A549 (cell line): ENCODE measurements around the gene EIF4B. TPM values are rescaled to one million over a fixed set of nuclear protein-coding genes. Genes with fewer than 3 reads are reported as not detected.
"Not testable (repeated sequence)": the region's sequence is repeated elsewhere in the genome, so short reads cannot be mapped to it uniquely, and the experiment has no call there.

ENCODE experiments used
- ATAC-seq, 2 experiments: fragments of 200-7000 bp in 1 of 2; fragments of >200 bp in 1 of 2; cut with Nextera tagmentation in 1 of 2; cut with Tn5 transposase in 1 of 2; 3 replicates each; pipeline versions ENCODE4 v1.8.0 to v1.9.1; 2018 to 2020; ENCODE audit warnings: mild to moderate bottlenecking in 1 of 2, moderate library complexity in 1 of 2
- CTCF ChIA-PET: fragments of 300-600 bp; sonication (Branson Sonifier 250); formaldehyde crosslinking; extraction: SDS; loops from one replicate; lab custom pipeline; 2021; ENCODE audit warnings: antibody characterized with exemption, inconsistent platforms; lab: Yijun Ruan, JAX
- POLR2A ChIA-PET: fragments of 350-600 bp; formaldehyde crosslinking; extraction: SDS; loops from one replicate; lab custom pipeline; 2021; ENCODE audit warnings: antibody characterized with exemption, inconsistent platforms; lab: Yijun Ruan, JAX
- DNase-seq, 2 experiments: peaks; one replicate each; pipeline versions ENCODE4 v3.0.0 to v3.0.0-alpha.2; 2011 to 2016; ENCODE audit warnings: low read depth in 1 of 2, low spot score in 1 of 2
- FAIRE-seq: peaks from 2 replicates; lab custom pipeline; 2011; peaks lifted over from hg19 to GRCh38; lab: Jason Lieb, UNC
- H3K27ac ChIP-seq, 2 experiments: fragments of >200 bp; sonication (Bioruptor Twin); formaldehyde crosslinking; 3 replicates each; pipeline ENCODE4 v1.5.1; 2016 to 2017
- H3K4me1 ChIP-seq: fragments of >200 bp; sonication (Bioruptor Twin); formaldehyde crosslinking; 3 replicates; pipeline ENCODE4 v1.6.1; 2016
- H3K4me2 ChIP-seq: fragments of >200 bp; sonication (Bioruptor Twin); formaldehyde crosslinking; 3 replicates; pipeline ENCODE4 v1.6.1; 2016
- H3K4me3 ChIP-seq: fragments of >200 bp; sonication (Bioruptor Twin); formaldehyde crosslinking; 3 replicates; pipeline ENCODE4 v1.5.1; 2016
- H3K9me3 ChIP-seq: fragments of >200 bp; sonication (Bioruptor Twin); formaldehyde crosslinking; 3 replicates; pipeline ENCODE4 v1.6.1; 2016
- BHLHE40 ChIP-seq: IDR thresholded peaks from 2 replicates; pipeline ENCODE4 v1.6.1; 2012; ENCODE audit warnings: low read depth, low read length, inconsistent platforms
- CBX2 ChIP-seq: fragments of 200-600 bp; sonication (generic); IDR thresholded peaks from 2 replicates; pipeline ENCODE4 v1.6.1; 2016; ENCODE audit warnings: low read depth, mild to moderate bottlenecking, borderline replicate concordance
- CEBPB ChIP-seq, 2 experiments: fragments of >200 bp in 1 of 2; sonication (Bioruptor Twin) in 1 of 2; formaldehyde crosslinking in 1 of 2; IDR thresholded peaks; 2 replicates each; pipeline ENCODE4 v1.6.1; 2012 to 2016
- CHD4 ChIP-seq: fragments of 200-600 bp; sonication (generic); IDR thresholded peaks from 2 replicates; pipeline ENCODE4 v1.6.1; 2016; ENCODE audit warnings: antibody characterized with exemption, mild to moderate bottlenecking, borderline replicate concordance
- FOSL2 ChIP-seq, 2 experiments: fragments of 450-650 bp in 1 of 2; fragments of >200 bp in 1 of 2; sonication (Bioruptor Twin) in 1 of 2; formaldehyde crosslinking; IDR thresholded peaks; 2 replicates each; pipeline versions ENCODE4 v1.5.0 to v1.6.1; 2016 to 2020; ENCODE audit warnings: mild to moderate bottlenecking in 1 of 2, moderate library complexity in 1 of 2
- HEYL ChIP-seq: fragments of 250-450 bp; sonication (Bioruptor Pico); IDR thresholded peaks from 2 replicates; pipeline ENCODE4 v1.8.0; 2021; ENCODE audit warnings: mild to moderate bottlenecking, moderate library complexity
- JUNB ChIP-seq: fragments of >200 bp; sonication (Bioruptor Twin); formaldehyde crosslinking; IDR thresholded peaks from 2 replicates; pipeline ENCODE4 v1.6.1; 2016
- KDM1A ChIP-seq: fragments of 200-600 bp; sonication (generic); IDR thresholded peaks from 2 replicates; pipeline ENCODE4 v1.6.1; 2016; ENCODE audit warnings: low read depth, mild to moderate bottlenecking
- MAFK ChIP-seq: fragments of 450-650 bp; IDR thresholded peaks from 2 replicates; pipeline ENCODE4 v1.6.1; 2014; ENCODE audit not compliant: partially characterized antibody
- POLR2AphosphoS2 ChIP-seq: conservative IDR thresholded peaks from 2 replicates; pipeline ENCODE4 v1.6.1; 2012; ENCODE audit warnings: low read length, improper control_type of control experiment, inconsistent platforms
- RAD21 ChIP-seq, 2 experiments: fragments of >200 bp in 1 of 2; sonication (Bioruptor Twin) in 1 of 2; formaldehyde crosslinking in 1 of 2; IDR thresholded peaks in 1 of 2; conservative IDR thresholded peaks in 1 of 2; 2 replicates in 1 of 2; 3 replicates in 1 of 2; pipeline ENCODE4 v1.6.1; 2012 to 2018; ENCODE audit warnings: inconsistent platforms in 1 of 2
- TFCP2L1 ChIP-seq: fragments of 250-450 bp; sonication (Bioruptor Pico); IDR thresholded peaks from 2 replicates; pipeline ENCODE4 v1.5.0; 2021; ENCODE audit warnings: mild to moderate bottlenecking
- ZFP36 ChIP-seq: fragments of 450-650 bp; IDR thresholded peaks from 2 replicates; pipeline ENCODE4 v1.6.1; 2014; ENCODE audit warnings: borderline replicate concordance; ENCODE audit not compliant: partially characterized antibody
- WGBS: methylation state at CpG from one replicate; pipeline ENCODE4 v1.1.6; 2017; ENCODE audit errors: missing lambda C conversion rate; 5-methylcytosine and 5-hydroxymethylcytosine counted together
- polyA plus RNA-seq, 4 experiments: library from polyadenylated mRNA; depleted of rRNA in 3 of 4; stranded (reverse); fragments of >200 nt; fragmentation: RNase III in 1 of 4; extraction: RNeasy Plus Mini Kit Qiagen cat#74134 plus additional on column Dnase treatment in 1 of 4; gene quantifications; 2 replicates in 3 of 4; 3 replicates in 1 of 4; pipeline ENCODE4 v1.2.3, GENCODE V29; 2011 to 2017
- TF ChIP-seq, protein P1 (sequence below): fragments of >200 bp; sonication (Bioruptor Twin); formaldehyde crosslinking; IDR thresholded peaks from 3 replicates; pipeline ENCODE4 v1.5.1; 2016
- TF ChIP-seq, protein P2 (sequence below): IDR thresholded peaks from 2 replicates; pipeline ENCODE4 v1.6.1; 2012; ENCODE audit warnings: low read depth, borderline replicate concordance
- TF ChIP-seq, protein P3 (sequence below): IDR thresholded peaks from 2 replicates; pipeline ENCODE4 v1.6.1; 2012

Gene EIF4B
- polyA plus RNA-seq, 2 of the 4 experiments (the other 2 are of a cell fraction): 377 to 650 TPM

DNA sequence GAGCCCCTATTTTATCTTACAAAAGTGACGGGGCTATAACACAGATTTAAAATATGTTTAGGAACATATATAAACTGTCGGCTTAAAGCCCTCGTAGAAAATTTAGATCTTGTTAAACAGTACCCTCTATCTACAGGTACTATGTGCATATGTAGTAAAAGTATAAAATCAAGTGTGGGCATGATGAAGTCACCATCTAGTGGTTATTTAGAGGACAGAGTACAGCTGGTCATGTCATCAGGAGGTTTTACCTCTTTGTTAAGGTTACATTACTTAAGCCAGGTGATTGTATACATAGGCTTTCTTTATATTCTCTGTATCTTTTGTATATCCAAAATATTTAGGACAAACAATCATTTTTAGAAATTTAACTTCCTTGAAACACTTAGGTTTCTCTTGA is 25.4 kb downstream of the EIF4B start:
- DNase-seq (no peak), ATAC-seq (peak; percentile 66 to 77; a peak in 5 of 6 replicates), FAIRE-seq (no peak)
- Histone ChIP-seq H3K4me3 (no peak overlapping the region), H3K4me2 (no peak overlapping the region), H3K27ac (no peak overlapping the region), H3K4me1 (no peaks in the 10 kb centered on the region), H3K9me3 (no peaks in the 10 kb centered on the region)
- TF ChIP-seq KDM1A (no peak), CHD4 (no peak), RAD21 (conservative IDR thresholded peaks at IDR 0.05 in 1 of 2, IDR thresholded peaks at IDR 0.05 in 1 of 2) (peak in 1 of 2 experiments; percentile 19; a peak in 1 of 5 replicates), FOSL2 (IDR thresholded peaks at IDR 0.05) (no peak), FOSL2 (CRISPR knock-in tag; IDR thresholded peaks at IDR 0.05) (no peak)
- TF ChIP-seq, protein P1, sequence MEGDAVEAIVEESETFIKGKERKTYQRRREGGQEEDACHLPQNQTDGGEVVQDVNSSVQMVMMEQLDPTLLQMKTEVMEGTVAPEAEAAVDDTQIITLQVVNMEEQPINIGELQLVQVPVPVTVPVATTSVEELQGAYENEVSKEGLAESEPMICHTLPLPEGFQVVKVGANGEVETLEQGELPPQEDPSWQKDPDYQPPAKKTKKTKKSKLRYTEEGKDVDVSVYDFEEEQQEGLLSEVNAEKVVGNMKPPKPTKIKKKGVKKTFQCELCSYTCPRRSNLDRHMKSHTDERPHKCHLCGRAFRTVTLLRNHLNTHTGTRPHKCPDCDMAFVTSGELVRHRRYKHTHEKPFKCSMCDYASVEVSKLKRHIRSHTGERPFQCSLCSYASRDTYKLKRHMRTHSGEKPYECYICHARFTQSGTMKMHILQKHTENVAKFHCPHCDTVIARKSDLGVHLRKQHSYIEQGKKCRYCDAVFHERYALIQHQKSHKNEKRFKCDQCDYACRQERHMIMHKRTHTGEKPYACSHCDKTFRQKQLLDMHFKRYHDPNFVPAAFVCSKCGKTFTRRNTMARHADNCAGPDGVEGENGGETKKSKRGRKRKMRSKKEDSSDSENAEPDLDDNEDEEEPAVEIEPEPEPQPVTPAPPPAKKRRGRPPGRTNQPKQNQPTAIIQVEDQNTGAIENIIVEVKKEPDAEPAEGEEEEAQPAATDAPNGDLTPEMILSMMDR: peak; percentile 26; the same call in 2 of the 3 replicates
- TF ChIP-seq, protein P2, sequence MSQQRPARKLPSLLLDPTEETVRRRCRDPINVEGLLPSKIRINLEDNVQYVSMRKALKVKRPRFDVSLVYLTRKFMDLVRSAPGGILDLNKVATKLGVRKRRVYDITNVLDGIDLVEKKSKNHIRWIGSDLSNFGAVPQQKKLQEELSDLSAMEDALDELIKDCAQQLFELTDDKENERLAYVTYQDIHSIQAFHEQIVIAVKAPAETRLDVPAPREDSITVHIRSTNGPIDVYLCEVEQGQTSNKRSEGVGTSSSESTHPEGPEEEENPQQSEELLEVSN: no peak
- ChIA-PET CTCF (interaction anchor here (0.6 to 2.9 kb wide), 9 partner anchors 8 to 237 kb away, joined by 3 to 11 read pairs (median 5); no protein-coding TSS in a partner anchor), POLR2A (interaction anchor here (1.2 kb wide), 1 partner anchor 26 kb away, joined by 3 read pairs; the partner anchor contains the start of gene EIF4B)
- WGBS: 60% methylated on average over 3 of the region's 3 CpGs

DNA sequence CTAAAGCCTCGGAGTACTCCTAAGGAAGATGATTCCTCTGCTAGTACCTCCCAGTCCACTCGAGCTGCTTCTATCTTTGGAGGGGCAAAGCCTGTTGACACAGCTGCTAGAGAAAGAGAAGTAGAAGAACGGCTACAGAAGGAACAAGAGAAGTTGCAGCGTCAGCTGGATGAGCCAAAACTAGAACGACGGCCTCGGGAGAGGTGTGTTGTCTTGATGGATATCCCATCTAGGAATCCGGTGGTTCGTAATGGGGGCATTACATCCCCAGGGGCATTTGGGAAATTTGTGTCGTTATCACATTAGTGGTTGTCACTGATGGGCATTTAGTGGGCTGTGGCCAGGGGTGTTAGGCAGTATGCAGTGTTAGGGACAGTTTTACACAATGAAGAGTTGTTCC is 27.6 kb downstream of the EIF4B start:
- H3K4me3 ChIP-seq, FAIRE-seq, DNase-seq, H3K27ac ChIP-seq, H3K4me1 ChIP-seq, ATAC-seq, H3K4me2 ChIP-seq, POLR2A ChIA-PET, H3K9me3 ChIP-seq: not testable (repeated sequence)
- CTCF ChIA-PET: interaction anchor here (0.7 to 7.9 kb wide), 8 partner anchors 9 to 126 kb away, joined by 3 to 70 read pairs (median 6); no protein-coding TSS in a partner anchor
- 90% methylated on average over 10 of the region's 10 CpGs for WGBS

DNA sequence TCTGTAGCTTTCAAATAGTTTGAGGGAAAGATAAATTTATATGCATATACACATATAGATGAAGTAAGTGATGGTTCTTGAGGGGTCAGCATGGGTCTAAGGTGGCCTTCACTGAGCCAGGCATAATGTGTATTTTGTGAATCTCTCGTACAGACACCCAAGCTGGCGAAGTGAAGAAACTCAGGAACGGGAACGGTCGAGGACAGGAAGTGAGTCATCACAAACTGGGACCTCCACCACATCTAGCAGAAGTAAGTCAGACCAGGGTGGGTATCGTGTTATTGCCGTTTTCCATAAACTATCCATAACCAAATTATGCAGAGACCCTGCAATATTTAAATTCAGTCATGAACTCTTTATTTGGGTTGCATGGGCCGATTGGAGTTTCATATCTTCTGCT is 28.2 kb downstream of the EIF4B start:
- H3K27ac ChIP-seq: no peak overlapping the region

DNA sequence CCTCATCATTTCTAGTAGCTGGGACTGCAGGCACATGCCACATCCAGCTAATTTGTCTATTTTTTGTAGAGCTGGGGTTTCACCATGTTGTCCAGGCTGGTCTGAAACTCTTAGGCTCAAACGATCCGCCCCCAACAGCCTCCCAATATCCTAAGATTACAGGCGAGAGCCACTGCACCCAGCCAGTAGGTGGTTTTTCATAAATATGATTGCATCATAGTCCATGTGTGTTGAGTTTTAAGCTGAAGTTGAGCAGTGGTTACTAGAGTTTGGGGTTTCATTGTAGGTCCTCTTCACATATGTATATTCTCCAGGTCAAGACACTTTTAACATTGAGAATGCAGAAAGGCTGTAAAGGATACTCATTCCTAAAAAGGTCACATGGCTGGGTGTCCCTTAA is 30.5 kb downstream of the EIF4B start:
- Histone ChIP-seq H3K4me2 (no peak overlapping the region), H3K27ac (no peak overlapping the region), H3K9me3 (no peaks in the 10 kb centered on the region), H3K4me3 (no peak overlapping the region), H3K4me1 (0 out of 3 replicates have a peak, but pooled peaks cover 7% of the 10 kb centered on the region)
- POLR2A ChIA-PET: interaction anchor here (0.6 kb wide), 1 partner anchor 42 kb away, joined by 3 read pairs; the partner anchor contains the start of gene SPRYD3
- DNase-seq: no peak
- 95% methylated on average over 3 of the region's 3 CpGs for WGBS
- no peak for ATAC-seq
- TF ChIP-seq CBX2 (no peak), CEBPB (IDR thresholded peaks at IDR 0.05) (peak in 1 of 2 experiments; percentile 52; a peak in 1 of 4 replicates), MAFK (no peak)
- CTCF ChIA-PET: interaction anchor here (0.5 to 7.9 kb wide), 9 partner anchors 11 to 161 kb away, joined by 3 to 70 read pairs (median 3); no protein-coding TSS in a partner anchor
- FAIRE-seq: no peak

More for the DNA sequence above, 28.2 kb downstream of the EIF4B start:
- FAIRE-seq (no peak), DNase-seq (no peak), ATAC-seq (no peak)
- WGBS: 85% methylated on average over 8 of the region's 8 CpGs
- Histone ChIP-seq H3K9me3 (no peaks in the 10 kb centered on the region), H3K4me3 (no peak overlapping the region), H3K4me1 (0 out of 3 replicates have a peak, but pooled peaks cover 4% of the 10 kb centered on the region), H3K4me2 (no peak overlapping the region)
- CTCF ChIA-PET: interaction anchor here (0.7 to 7.9 kb wide), 6 partner anchors 9 to 125 kb away, joined by 3 to 70 read pairs (median 6); no protein-coding TSS in a partner anchor
- POLR2A ChIA-PET: no interaction called here
- TF ChIP-seq HEYL (no peak), FOSL2 (IDR thresholded peaks at IDR 0.05) (no peak), FOSL2 (CRISPR knock-in tag; IDR thresholded peaks at IDR 0.05) (peak; percentile 37; the same call in 1 of the 2 replicates)

DNA sequence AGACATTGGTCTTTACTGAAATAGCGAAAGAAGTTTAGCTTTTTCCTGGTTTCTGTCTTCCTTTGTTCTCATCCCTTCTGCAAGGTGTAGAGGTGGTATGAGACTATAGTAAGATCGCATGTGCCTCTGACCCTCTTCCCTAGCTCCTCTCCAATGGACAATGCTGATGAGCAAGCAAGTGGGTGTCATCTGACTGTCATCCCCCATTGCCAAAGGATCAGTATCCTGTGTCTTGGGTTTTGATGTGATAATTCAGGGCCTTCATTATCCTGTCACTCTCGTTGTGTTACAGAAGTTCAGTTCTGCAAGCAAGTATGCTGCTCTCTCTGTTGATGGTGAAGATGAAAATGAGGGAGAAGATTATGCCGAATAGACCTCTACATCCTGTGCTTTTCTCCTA is 33.6 kb downstream of the EIF4B start:
- POLR2A ChIA-PET: no interaction called here
- H3K4me1 ChIP-seq: peaks cover 17% of the 10 kb centered on the region
- TF ChIP-seq JUNB (no peak), BHLHE40 (no peak), TFCP2L1 (CRISPR knock-in tag) (no peak), KDM1A (no peak), ZFP36 (no peak), POLR2AphosphoS2 (0 out of 2 replicates have a peak, but pooled peaks have one; percentile 72)
- TF ChIP-seq, protein P3, sequence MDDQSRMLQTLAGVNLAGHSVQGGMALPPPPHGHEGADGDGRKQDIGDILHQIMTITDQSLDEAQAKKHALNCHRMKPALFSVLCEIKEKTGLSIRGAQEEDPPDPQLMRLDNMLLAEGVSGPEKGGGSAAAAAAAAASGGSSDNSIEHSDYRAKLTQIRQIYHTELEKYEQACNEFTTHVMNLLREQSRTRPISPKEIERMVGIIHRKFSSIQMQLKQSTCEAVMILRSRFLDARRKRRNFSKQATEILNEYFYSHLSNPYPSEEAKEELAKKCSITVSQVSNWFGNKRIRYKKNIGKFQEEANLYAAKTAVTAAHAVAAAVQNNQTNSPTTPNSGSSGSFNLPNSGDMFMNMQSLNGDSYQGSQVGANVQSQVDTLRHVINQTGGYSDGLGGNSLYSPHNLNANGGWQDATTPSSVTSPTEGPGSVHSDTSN: no peak
- TF ChIP-seq, all 56 proteins: peak for 1
- no peak overlapping the region for H3K27ac ChIP-seq
- FAIRE-seq (no peak), ATAC-seq (no peak), DNase-seq (no peak)
- no peak overlapping the region for H3K4me2 ChIP-seq
- H3K9me3 ChIP-seq: no peaks in the 10 kb centered on the region
- CTCF ChIA-PET: interaction anchor here (0.6 to 7.9 kb wide), 9 partner anchors 8 to 158 kb away, joined by 3 to 70 read pairs (median 11); partner anchors contain the start of gene TNS2
- WGBS: 81% methylated on average over 4 of the region's 4 CpGs
- H3K4me3 ChIP-seq: no peak overlapping the region
